NB4 (cell line): Measurements from ENCODE around the gene RICTOR.

Source experiments
- MYC ChIP-seq: IDR thresholded peaks from 2 replicates; pipeline ENCODE4 v1.6.1; 2011; ENCODE audit warnings: low read depth, low read length
- POLR2A ChIP-seq: IDR thresholded peaks from 2 replicates; pipeline ENCODE4 v1.6.1; 2011; ENCODE audit warnings: mild to moderate bottlenecking; ENCODE audit not compliant: insufficient read length; ENCODE audit errors: extremely low read depth
- TF ChIP-seq, protein P1 (sequence below): IDR thresholded peaks from one replicate; pipeline ENCODE4 v1.5.1; 2012; ENCODE audit warnings: low read depth, low read length
- TF ChIP-seq, protein P2 (sequence below): IDR thresholded peaks from 2 replicates; pipeline ENCODE4 v1.6.1; 2011; ENCODE audit warnings: low read depth, low read length

DNA sequence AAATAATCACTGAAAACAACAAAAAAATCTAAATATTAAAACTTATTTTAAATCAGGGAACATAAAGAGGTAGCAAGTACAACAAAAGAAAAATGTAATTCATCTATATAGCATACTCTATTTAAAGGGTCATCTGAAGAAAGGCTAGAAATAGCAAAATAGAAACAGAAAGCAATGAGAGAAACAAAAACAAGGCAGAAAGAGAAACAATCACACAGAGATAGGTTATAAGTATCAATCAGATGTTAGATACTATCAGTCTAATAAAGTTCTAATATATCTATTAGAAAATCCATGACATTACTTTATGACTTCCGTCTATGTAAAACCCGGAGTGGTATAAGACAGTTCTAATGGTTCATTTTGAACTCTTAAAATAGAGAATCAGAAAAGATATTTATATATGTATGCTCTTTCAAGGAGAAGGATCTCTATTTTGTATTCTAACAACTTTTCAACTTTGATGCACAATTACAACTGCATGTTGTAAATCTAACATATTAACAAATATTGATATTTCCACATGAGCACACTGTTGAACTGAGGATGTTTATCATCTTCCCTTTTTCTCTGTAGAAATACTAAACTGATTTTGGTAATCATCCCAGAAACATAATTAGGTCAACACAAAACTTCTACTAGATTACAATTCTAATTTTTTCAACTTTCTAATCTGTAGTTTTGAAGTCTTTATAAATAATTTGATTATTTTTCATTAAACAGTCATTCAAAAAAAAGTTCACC, 15.8 kb downstream of the RICTOR start:
- TF ChIP-seq MYC (no peak), POLR2A (no peak)
- TF ChIP-seq, protein P1, sequence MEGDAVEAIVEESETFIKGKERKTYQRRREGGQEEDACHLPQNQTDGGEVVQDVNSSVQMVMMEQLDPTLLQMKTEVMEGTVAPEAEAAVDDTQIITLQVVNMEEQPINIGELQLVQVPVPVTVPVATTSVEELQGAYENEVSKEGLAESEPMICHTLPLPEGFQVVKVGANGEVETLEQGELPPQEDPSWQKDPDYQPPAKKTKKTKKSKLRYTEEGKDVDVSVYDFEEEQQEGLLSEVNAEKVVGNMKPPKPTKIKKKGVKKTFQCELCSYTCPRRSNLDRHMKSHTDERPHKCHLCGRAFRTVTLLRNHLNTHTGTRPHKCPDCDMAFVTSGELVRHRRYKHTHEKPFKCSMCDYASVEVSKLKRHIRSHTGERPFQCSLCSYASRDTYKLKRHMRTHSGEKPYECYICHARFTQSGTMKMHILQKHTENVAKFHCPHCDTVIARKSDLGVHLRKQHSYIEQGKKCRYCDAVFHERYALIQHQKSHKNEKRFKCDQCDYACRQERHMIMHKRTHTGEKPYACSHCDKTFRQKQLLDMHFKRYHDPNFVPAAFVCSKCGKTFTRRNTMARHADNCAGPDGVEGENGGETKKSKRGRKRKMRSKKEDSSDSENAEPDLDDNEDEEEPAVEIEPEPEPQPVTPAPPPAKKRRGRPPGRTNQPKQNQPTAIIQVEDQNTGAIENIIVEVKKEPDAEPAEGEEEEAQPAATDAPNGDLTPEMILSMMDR, result no peak
- TF ChIP-seq, protein P2, sequence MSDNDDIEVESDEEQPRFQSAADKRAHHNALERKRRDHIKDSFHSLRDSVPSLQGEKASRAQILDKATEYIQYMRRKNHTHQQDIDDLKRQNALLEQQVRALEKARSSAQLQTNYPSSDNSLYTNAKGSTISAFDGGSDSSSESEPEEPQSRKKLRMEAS, result no peak
